Endothelial cell of umbilical vein (primary cell): Measurements from ENCODE around the gene MISP3. TPM values are rescaled to one million over a fixed set of nuclear protein-coding genes. Genes with fewer than 3 reads are reported as not detected.

Experiments
- BruUV-seq: library from RNA; stranded (reverse); fragments of 400-500 nt; replicated peaks from 2 replicates; lab custom pipeline; 2021; lab: Mats Ljungman, UMichigan
- CTCF ChIA-PET: fragments of 300-600, 350-600 bp; sonication (Branson Sonifier 250); formaldehyde crosslinking; loops from one replicate; lab custom pipeline; 2021; ENCODE audit warnings: antibody characterized with exemption, inconsistent platforms; lab: Charles Lee
- POLR2A ChIA-PET: fragments of 300-600, 350-600 bp; sonication (Branson Sonifier 250); formaldehyde crosslinking; loops from one replicate; lab custom pipeline; 2021; ENCODE audit warnings: antibody characterized with exemption, inconsistent platforms; lab: Charles Lee
- DNase-seq: peaks from one replicate; pipeline ENCODE4 v3.0.0-alpha.2; 2011; ENCODE audit warnings: low read depth, low spot score
- FAIRE-seq: peaks from 2 replicates; lab custom pipeline; 2011; peaks lifted over from hg19 to GRCh38; lab: Jason Lieb, UNC
- H2AFZ ChIP-seq: 2 replicates; pipeline ENCODE4 v1.6.0; 2012; ENCODE audit warnings: low read depth, low read length, control low read depth, inconsistent platforms
- H3K27ac ChIP-seq: 2 replicates; pipeline ENCODE4 v1.5.1; 2011; ENCODE audit warnings: low read depth, mild to moderate bottlenecking, control low read depth, low read length, moderate library complexity; ENCODE audit not compliant: insufficient read depth
- H3K27me3 ChIP-seq, 2 experiments: 2 replicates each; pipeline versions ENCODE4 v1.6.0 to v1.6.1; 2011; ENCODE audit warnings: low read length in 2 of 2, mixed read lengths in 1 of 2; ENCODE audit not compliant: control insufficient read depth in 2 of 2, insufficient read depth in 2 of 2
- H3K36me3 ChIP-seq, 2 experiments: 2 replicates in 1 of 2; 3 replicates in 1 of 2; pipeline ENCODE4 v1.5.1; 2011; ENCODE audit warnings: low read length in 2 of 2, mild to moderate bottlenecking in 1 of 2, moderate library complexity in 1 of 2; ENCODE audit not compliant: control insufficient read depth in 2 of 2, insufficient read depth in 2 of 2; ENCODE audit errors: extremely low read depth in 1 of 2
- H3K4me1 ChIP-seq: 3 replicates; pipeline ENCODE4 v1.5.1; 2011; ENCODE audit warnings: mild to moderate bottlenecking, low read length; ENCODE audit not compliant: control insufficient read depth, insufficient read depth; ENCODE audit errors: extremely low read depth
- H3K4me2 ChIP-seq: 2 replicates; pipeline ENCODE4 v1.6.1; 2011; ENCODE audit warnings: low read length, control low read depth, mixed read lengths; ENCODE audit not compliant: insufficient read depth
- H3K4me3 ChIP-seq, 3 experiments: fragments of 200-600 bp in 1 of 3; sonication (generic), shearing (Covaris generic) in 1 of 3; replicated peaks in 1 of 3; 2 replicates each; pipeline ENCODE4 v1.5.1; 2011 to 2016; ENCODE audit warnings: control low read depth in 3 of 3, low read length in 3 of 3, mild to moderate bottlenecking in 2 of 3, inconsistent platforms in 1 of 3, low read depth in 1 of 3, moderate library complexity in 1 of 3; ENCODE audit not compliant: insufficient read depth in 1 of 3
- H3K79me2 ChIP-seq: 2 replicates; pipeline ENCODE4 v1.6.0; 2012; ENCODE audit warnings: low read length, inconsistent platforms; ENCODE audit not compliant: control insufficient read depth, insufficient read depth
- H3K9ac ChIP-seq: replicated peaks from 2 replicates; pipeline ENCODE3; 2011; ENCODE audit warnings: low read length, control low read depth; ENCODE audit not compliant: insufficient read depth; ENCODE audit errors: extremely low read depth
- H3K9me1 ChIP-seq: replicated peaks from 3 replicates; pipeline ENCODE4 v1.6.0; 2011; ENCODE audit warnings: mild to moderate bottlenecking, low read length; ENCODE audit not compliant: control insufficient read depth, insufficient read depth; ENCODE audit errors: extremely low read depth
- H3K9me3 ChIP-seq: replicated peaks from 2 replicates; pipeline ENCODE4 v1.5.1; 2012; ENCODE audit warnings: low read length, inconsistent platforms; ENCODE audit not compliant: control insufficient read depth, insufficient read depth
- H4K20me1 ChIP-seq: replicated peaks from 2 replicates; pipeline ENCODE3; 2011; ENCODE audit warnings: mild to moderate bottlenecking, low read length; ENCODE audit not compliant: control insufficient read depth, insufficient read depth; ENCODE audit errors: extremely low read depth
- EZH2 ChIP-seq: IDR thresholded peaks from 2 replicates; pipeline ENCODE4 v1.6.1; 2012; ENCODE audit warnings: borderline replicate concordance, low read depth, mild to moderate bottlenecking, moderate library complexity, low read length, inconsistent platforms; ENCODE audit not compliant: severe bottlenecking
- FOS ChIP-seq: IDR thresholded peaks from 2 replicates; pipeline ENCODE4 v1.6.1; 2011; ENCODE audit warnings: mild to moderate bottlenecking, low read length, moderate library complexity, borderline replicate concordance; ENCODE audit not compliant: insufficient read depth
- GATA2 ChIP-seq: IDR thresholded peaks from 2 replicates; pipeline ENCODE4 v1.7.0; 2011; ENCODE audit warnings: low read depth, mild to moderate bottlenecking, moderate library complexity, mixed read lengths, low read length; ENCODE audit not compliant: insufficient read length, insufficient read depth
- JUN ChIP-seq: IDR thresholded peaks from 2 replicates; pipeline ENCODE4 v1.6.1; 2011; ENCODE audit warnings: borderline replicate concordance, low read depth; ENCODE audit not compliant: insufficient read length, insufficient read depth
- MAX ChIP-seq: IDR thresholded peaks from 2 replicates; pipeline ENCODE4 v1.6.1; 2011; ENCODE audit not compliant: insufficient read depth, insufficient read length
- MYC ChIP-seq: IDR thresholded peaks from one replicate; pipeline ENCODE4 v1.6.1; 2011; ENCODE audit warnings: mild to moderate bottlenecking, low read depth, low read length
- POLR2A ChIP-seq: IDR thresholded peaks from 2 replicates; pipeline ENCODE4 v1.6.1; 2012; ENCODE audit warnings: low read depth, mild to moderate bottlenecking, control low read depth, low read length
- POLR2AphosphoS5 ChIP-seq: IDR thresholded peaks from 2 replicates; pipeline ENCODE4 v1.6.1; 2012; ENCODE audit warnings: low read depth, mild to moderate bottlenecking, control low read depth, low read length, moderate library complexity; ENCODE audit not compliant: insufficient read depth
- dilution Hi-C: fragments of 300-500 bp; cut with MboI; formaldehyde crosslinking; loops from one replicate; pipeline ENCODE4 v1.15.0; 2019; ENCODE audit warnings: low sequenced_read_pairs; ENCODE audit not compliant: extremely low pct_ligation_motif_present
- intact Hi-C: fragments of 100-400 bp; cut with micrococcal nuclease; formaldehyde crosslinking; loops from one replicate; pipeline ENCODE4 v1.10.0; 2022
- polyA plus RNA-seq, 4 experiments: library from polyadenylated mRNA; depleted of rRNA in 3 of 4; stranded (reverse) in 3 of 4; unstranded in 1 of 4; fragments of >200 nt; gene quantifications; 2 replicates each; pipeline versions ENCODE4 v1.2.1 to v1.2.3, GENCODE V29; 2011 to 2012; ENCODE audit warnings: missing spikeins in 1 of 4
- total RNA-seq: library from RNA; stranded (reverse); gene quantifications from 2 replicates; pipeline ENCODE4 v1.2.3, GENCODE V29; 2021
- TF ChIP-seq, protein P1 (sequence below), 2 donors: IDR thresholded peaks; 1 replicate in 1 of 2; 2 replicates in 1 of 2; pipeline ENCODE4 v1.5.1; 2011; ENCODE audit warnings: low read length in 2 of 2, mild to moderate bottlenecking in 2 of 2, moderate library complexity in 2 of 2, control low read depth in 1 of 2, inconsistent platforms in 1 of 2, low read depth in 1 of 2; ENCODE audit not compliant: insufficient read depth in 1 of 2; ENCODE audit errors: extremely low read depth in 1 of 2

MISP3 gene
- total and polyA plus RNA-seq, 2 donors (not counting 3 experiments of a cell fraction or from before 2014, with no cell fraction given): 0.26 to 0.31 TPM

- Histone ChIP-seq H3K9me1 (no peaks in the 10 kb centered on the region), H3K79me2 (no peaks in the 10 kb centered on the region), H3K4me1 (peaks cover 7% of the 10 kb centered on the region), H3K27ac (no peak overlapping the region), H3K9ac (no peak overlapping the region), H2AFZ (no peak overlapping the region), H3K36me3 (peaks cover 0 to 9% of the 10 kb centered on the region in 2 experiments), H3K4me3 (no peak overlapping the region), H3K4me2 (no peak overlapping the region), H3K9me3 (no peaks in the 10 kb centered on the region), H3K27me3 (no peaks in the 10 kb centered on the region), H4K20me1 (no peaks in the 10 kb centered on the region)
- DNase-seq: no peak
- TF ChIP-seq, protein P1, sequence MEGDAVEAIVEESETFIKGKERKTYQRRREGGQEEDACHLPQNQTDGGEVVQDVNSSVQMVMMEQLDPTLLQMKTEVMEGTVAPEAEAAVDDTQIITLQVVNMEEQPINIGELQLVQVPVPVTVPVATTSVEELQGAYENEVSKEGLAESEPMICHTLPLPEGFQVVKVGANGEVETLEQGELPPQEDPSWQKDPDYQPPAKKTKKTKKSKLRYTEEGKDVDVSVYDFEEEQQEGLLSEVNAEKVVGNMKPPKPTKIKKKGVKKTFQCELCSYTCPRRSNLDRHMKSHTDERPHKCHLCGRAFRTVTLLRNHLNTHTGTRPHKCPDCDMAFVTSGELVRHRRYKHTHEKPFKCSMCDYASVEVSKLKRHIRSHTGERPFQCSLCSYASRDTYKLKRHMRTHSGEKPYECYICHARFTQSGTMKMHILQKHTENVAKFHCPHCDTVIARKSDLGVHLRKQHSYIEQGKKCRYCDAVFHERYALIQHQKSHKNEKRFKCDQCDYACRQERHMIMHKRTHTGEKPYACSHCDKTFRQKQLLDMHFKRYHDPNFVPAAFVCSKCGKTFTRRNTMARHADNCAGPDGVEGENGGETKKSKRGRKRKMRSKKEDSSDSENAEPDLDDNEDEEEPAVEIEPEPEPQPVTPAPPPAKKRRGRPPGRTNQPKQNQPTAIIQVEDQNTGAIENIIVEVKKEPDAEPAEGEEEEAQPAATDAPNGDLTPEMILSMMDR (IDR thresholded peaks at IDR 0.05; ENCODE audit: extremely low read depth in 1 of 2, insufficient read depth in 1 of 2, low read depth in 1 of 2, low read length in 2 of 2): no peak
- TF ChIP-seq EZH2: no peak
- TF ChIP-seq POLR2AphosphoS5: no peak
- no peak for TF ChIP-seq MYC
- TF ChIP-seq FOS: no peak
- no peak for TF ChIP-seq POLR2A
- no peak for TF ChIP-seq JUN
- TF ChIP-seq MAX: no peak
- no peak for TF ChIP-seq GATA2
- no peak for FAIRE-seq
- intact Hi-C loops (no loop called here), dilution Hi-C loops (no loop called here)
- CTCF ChIA-PET: no interaction called here
- no TSS peak for BruUV-seq
- POLR2A ChIA-PET: no interaction called here
Measured at GRCh38 chr19:14086098-14086497, 13.5 kb downstream of the MISP3 start.
